Endothelial cell of umbilical vein (primary cell): ENCODE results near the gene CNTNAP2.

Experiments used
- CTCF ChIP-seq, 2 donors: IDR thresholded peaks; 1 replicate in 1 of 2; 2 replicates in 1 of 2; pipeline ENCODE4 v1.5.1; 2011; ENCODE audit warnings: low read length in 2 of 2, mild to moderate bottlenecking in 2 of 2, moderate library complexity in 2 of 2, control low read depth in 1 of 2, inconsistent platforms in 1 of 2, low read depth in 1 of 2; ENCODE audit not compliant: insufficient read depth in 1 of 2; ENCODE audit errors: extremely low read depth in 1 of 2
- EZH2 ChIP-seq: IDR thresholded peaks from 2 replicates; pipeline ENCODE4 v1.6.1; 2012; ENCODE audit warnings: borderline replicate concordance, low read depth, mild to moderate bottlenecking, moderate library complexity, low read length, inconsistent platforms; ENCODE audit not compliant: severe bottlenecking
- FOS ChIP-seq: IDR thresholded peaks from 2 replicates; pipeline ENCODE4 v1.6.1; 2011; ENCODE audit warnings: mild to moderate bottlenecking, low read length, moderate library complexity, borderline replicate concordance; ENCODE audit not compliant: insufficient read depth
- GATA2 ChIP-seq: IDR thresholded peaks from 2 replicates; pipeline ENCODE4 v1.7.0; 2011; ENCODE audit warnings: low read depth, mild to moderate bottlenecking, moderate library complexity, mixed read lengths, low read length; ENCODE audit not compliant: insufficient read length, insufficient read depth
- MAX ChIP-seq: IDR thresholded peaks from 2 replicates; pipeline ENCODE4 v1.6.1; 2011; ENCODE audit not compliant: insufficient read depth, insufficient read length
- POLR2A ChIP-seq: IDR thresholded peaks from 2 replicates; pipeline ENCODE4 v1.6.1; 2012; ENCODE audit warnings: low read depth, mild to moderate bottlenecking, control low read depth, low read length
- POLR2AphosphoS5 ChIP-seq: IDR thresholded peaks from 2 replicates; pipeline ENCODE4 v1.6.1; 2012; ENCODE audit warnings: low read depth, mild to moderate bottlenecking, control low read depth, low read length, moderate library complexity; ENCODE audit not compliant: insufficient read depth

GRCh38 chr7:147376192-147376591 lies 1259.6 kb downstream of the CNTNAP2 start:
- TF ChIP-seq CTCF (IDR thresholded peaks at IDR 0.05; ENCODE audit: extremely low read depth in 1 of 2, insufficient read depth in 1 of 2, low read depth in 1 of 2, low read length in 2 of 2) (no peak), EZH2 (no peak), POLR2A (no peak), POLR2AphosphoS5 (no peak), FOS (no peak), GATA2 (no peak), MAX (no peak)
